NCI-H2081 treated with DMSO at 0.1 percent for 48 hours (cell line): ENCODE results near the gene ACTR1B.
A peak's percentile ranks its signal among the peaks of the same experiment; 100 is the strongest.
"Not testable (repeated sequence)": the region's sequence is repeated elsewhere in the genome, so short reads cannot be mapped to it uniquely, and the experiment has no call there.

Experiments used
- DNase-seq: peaks from one replicate; lab custom pipeline; 2025; lab: John Stamatoyannopoulos, UW

ACTR1B gene

DNA sequence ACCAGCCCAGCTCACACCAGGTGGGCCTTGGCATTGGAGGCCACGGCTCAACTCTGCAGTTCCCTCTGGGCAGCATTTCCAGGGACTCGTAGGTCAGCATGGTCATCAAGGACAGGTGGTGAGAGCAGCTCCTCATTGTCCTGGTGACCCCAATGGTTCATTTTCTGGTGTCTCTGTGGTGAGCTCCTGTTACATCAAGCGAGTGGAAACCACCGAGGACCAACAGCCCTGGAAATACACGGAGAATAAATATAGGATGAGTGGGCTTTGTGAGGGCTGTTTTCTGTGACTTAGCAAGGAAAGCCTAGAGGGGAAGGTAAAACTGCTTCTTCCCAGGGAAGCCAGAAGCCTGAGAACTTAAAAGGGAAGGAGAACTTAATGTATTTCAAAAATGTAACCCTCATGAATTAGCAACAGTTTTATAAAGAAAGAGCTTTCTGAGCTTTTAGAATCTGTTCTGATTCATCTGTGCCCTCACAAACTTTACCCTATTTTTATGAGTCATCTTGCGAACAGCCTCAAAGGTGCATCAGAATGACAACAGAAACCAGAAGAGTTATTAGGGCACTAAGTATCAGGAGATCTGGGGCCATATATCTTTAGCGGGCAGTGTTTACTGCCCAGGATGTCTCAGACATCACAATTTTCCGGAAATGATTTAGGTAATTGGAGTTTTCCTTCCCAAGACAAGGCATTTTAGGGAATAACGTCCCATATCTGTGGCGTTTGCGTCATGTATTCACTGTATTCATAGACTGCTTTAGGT, 24.4 kb upstream of the ACTR1B start:
- DNase-seq, result no peak

DNA sequence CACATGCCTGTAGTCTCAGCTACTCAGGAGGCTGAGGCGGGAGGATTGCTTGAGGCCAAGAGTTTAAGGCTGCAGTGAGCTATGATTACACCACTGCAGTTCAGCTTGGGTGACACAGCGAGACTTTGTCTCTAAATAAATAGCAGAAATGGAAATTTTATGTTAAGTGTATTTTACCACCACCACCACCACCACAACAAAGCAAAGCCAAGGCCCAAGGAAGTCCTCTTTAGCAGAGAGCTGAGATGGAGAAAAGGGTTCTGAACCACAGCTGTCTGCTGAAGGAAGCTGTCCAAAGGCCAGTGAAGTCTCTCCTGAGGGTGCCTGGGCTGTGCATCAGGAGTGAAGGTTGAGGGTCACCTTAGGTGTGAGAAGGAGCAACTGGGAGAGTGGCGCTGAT, 23.4 kb upstream of the ACTR1B start:
- DNase-seq, result not testable (repeated sequence)

- no peak for DNase-seq
Observed at GRCh38 chr2:97678298-97678697, 14.5 kb upstream of the ACTR1B start.

- no peak for DNase-seq
Observed at GRCh38 chr2:97677480-97677879, 13.6 kb upstream of the ACTR1B start.

DNA sequence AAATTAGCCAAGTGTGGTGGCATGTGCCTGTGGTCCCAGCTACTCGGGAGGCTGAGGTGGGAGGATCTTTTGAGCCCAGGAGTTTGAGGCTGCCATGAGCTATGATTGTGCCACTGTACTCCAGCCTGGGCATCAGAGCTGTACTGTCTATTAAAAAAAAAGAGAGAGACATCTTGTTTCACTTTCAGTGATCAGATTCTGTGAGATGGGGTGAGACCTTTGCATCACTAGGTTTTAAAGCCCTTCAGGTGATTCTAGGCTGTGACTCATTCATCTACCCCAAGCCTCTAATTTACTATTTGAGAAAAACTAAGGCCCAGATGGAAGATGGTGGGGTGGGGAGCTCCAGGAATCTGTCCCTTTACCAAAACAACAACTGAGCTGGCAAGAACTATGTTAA, 12.8 kb upstream of the ACTR1B start:
- DNase-seq, result no peak

GRCh38 chr2:97675430-97676113, 11.7 kb upstream of the ACTR1B start:
- peak; percentile 92 for DNase-seq

- DNase-seq, result no peak
Observed at GRCh38 chr2:97673915-97674283, 10.1 kb upstream of the ACTR1B start.

DNA sequence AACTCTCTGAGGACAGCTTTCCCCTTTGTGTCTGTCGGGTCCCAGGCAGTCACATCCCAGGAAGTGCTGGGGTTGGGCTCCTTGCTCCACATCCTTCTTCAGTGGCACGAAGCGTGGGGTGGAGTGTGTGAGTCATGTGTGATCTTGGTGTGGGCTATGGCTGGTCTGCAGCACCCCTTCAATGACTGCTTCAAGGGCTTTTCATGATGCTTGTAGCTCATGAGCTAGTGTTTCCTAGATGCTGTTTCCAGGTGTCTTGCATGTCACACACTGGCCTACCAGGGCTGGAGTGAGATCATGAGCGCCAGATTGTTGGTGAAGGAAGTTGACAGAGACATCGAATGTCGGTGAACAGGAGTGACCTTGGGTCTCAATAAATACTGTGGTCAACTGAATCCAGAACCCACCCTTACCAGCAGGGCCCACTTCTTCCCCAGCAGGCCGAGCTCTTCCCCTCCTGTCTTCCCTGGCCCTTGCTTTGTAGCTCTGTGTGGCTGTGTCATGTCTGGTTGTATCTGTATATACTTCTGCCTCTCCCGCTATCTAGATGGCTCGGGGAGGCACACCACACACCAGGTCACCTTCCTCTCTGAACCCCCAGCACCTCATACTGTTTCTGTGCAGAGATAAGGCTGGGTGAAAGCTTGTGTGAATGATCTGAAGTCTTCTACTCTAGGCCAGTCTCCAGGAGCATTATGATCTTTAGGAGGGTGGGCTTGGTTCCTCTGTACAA, 9.5 kb upstream of the ACTR1B start:
- no peak for DNase-seq

DNA sequence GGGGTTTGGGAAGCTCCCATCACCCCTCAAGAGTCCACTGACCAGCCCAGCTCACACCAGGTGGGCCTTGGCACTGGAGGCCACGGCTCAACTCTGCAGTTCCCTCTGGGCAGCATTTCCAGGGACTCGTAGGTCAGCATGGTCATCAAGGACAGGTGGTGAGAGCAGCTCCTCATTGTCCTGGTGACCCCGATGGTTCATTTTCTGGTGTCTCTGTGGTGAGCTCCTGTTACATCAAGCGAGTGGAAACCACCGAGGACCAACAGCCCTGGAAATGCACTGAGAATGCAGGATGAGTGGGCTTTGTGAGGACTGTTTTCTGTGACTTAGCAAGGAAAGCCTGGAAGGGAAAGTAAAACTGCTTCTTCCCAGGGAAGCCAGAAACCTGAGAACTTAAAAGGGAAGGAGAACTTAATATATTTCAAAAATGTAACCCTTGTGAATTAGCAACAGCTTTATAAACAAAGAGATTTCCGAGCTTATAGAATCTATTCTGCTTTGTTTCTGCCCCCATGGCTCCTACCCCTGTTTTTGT, 8.8 kb upstream of the ACTR1B start:
- not testable (repeated sequence) for DNase-seq

GRCh38 chr2:97671526-97671925, 7.7 kb upstream of the ACTR1B start:
- DNase-seq, result no peak

- no peak for DNase-seq
Observed at GRCh38 chr2:97670471-97670870, 6.6 kb upstream of the ACTR1B start.

GRCh38 chr2:97669448-97669847, 5.6 kb upstream of the ACTR1B start, which contains the start of gene C2orf92:
Gene C2orf92 (plus strand): TSS chr2:97669713. CDS start chr2:97669789, 76 bp downstream.
- no peak for DNase-seq

- DNase-seq, result no peak
Observed at GRCh38 chr2:97664636-97664970, 759 bp upstream of the ACTR1B start.

- DNase-seq, result no peak
Observed at GRCh38 chr2:97663626-97663961, 250 bp downstream of the ACTR1B start.

DNA sequence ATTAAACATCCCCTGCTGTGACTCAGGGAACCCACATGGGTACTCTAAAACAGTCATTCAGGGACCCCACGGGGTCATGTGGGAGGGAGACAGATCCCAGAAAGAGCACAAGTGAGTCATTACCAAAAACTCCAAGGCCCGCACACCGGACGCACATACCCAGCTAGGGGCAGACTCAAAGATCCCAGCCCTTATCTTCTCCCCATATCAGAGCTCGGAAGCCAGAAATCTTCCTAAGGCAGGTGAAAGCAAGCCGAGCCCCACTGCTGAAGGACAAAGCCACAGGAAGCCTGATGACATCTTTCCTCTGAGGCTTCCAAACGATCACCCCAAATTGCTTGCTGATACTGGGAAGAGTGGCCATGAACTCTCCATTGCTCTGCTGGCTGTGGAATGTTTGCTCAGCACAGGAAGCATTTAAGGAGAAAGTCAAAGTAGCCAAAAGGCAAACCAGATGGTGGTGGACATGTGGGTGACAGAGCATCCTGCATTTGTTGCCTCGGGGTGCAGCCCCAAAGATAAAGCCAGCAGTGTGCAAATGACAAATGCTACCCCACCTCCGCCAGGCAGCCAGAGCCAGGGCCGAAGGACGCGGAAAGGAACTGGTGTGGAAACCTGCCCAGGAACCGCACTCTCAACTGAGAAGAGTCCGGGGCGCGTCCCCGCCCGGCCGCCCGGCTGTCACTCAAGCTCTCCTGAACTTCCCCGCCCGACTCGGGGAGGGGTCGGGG, 784 bp downstream of the ACTR1B start:
- no peak for DNase-seq

DNA sequence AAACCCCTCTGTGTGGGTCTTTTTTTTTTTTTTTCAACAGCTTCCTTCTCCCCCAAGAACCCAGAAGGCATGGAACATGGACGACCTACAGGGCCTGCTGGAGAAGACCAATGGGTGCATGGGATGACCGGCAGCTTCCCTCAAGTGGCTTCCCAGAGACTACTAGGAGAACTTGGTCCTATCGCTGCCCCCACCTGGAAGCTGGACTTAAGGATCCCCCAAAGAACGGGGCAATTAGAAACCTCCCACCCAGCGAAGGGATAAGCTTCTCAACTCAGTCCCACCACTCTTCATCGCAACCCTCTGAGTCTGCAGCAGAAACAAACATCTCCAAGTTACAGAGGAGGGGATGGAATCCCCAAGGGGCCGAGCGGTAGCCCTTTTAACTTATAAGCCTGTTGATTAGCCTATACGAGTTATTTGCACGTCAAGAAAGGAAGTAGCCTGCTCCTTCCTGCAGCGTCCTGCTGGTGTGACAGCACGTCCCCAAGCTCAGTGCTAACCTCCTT, 1.4 kb downstream of the ACTR1B start:
- DNase-seq, result peak; percentile 34

DNA sequence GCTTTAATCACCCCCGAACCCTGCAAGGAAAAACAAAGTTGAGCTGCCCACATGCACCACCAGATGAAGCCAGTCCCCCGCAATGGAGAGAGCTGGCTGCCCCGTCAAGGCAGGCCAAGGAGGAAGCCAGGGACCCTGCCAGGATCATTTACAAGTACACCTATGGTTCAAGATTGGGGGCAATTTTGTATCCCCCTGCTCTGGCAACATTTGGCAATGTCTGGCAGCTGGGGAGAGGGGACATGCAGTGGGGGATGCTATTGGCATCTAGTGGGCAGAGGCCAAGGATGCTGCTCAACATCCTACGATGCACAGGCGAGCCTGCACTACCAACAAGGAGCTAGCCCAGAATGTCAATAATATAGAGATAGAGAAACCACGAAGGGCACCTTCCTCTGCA, 1.9 kb downstream of the ACTR1B start:
- no peak for DNase-seq

DNA sequence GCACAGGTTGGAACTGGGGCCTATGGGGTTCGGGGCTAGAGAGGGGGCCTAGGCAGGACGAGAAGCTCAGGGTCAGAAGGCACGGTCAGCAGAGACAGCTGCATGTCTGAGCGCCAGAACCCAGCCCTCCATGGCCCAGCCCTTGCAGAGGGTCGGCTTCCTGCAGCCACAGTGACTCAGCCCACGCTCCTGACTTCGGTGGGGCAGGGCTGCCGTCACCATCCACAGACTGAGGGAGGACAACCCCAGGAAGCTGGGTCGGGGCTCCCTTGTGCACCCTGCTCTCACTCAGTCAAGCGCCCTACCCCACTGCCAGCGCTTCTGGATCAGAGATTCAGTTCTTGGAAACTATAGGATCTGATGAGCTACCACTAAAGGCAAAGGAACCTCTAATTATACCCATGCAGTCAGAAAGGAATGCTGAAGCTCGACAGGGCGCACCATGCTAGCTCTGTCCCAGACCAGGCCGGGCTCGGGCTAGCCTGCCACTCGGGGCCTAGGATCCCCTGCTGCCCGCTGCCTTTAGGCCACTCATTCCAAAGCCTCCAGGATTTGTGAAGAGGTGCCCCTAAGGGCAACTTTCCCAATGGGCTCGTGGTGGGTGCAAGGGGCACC, 3.0 kb downstream of the ACTR1B start:
- DNase-seq, result no peak

DNA sequence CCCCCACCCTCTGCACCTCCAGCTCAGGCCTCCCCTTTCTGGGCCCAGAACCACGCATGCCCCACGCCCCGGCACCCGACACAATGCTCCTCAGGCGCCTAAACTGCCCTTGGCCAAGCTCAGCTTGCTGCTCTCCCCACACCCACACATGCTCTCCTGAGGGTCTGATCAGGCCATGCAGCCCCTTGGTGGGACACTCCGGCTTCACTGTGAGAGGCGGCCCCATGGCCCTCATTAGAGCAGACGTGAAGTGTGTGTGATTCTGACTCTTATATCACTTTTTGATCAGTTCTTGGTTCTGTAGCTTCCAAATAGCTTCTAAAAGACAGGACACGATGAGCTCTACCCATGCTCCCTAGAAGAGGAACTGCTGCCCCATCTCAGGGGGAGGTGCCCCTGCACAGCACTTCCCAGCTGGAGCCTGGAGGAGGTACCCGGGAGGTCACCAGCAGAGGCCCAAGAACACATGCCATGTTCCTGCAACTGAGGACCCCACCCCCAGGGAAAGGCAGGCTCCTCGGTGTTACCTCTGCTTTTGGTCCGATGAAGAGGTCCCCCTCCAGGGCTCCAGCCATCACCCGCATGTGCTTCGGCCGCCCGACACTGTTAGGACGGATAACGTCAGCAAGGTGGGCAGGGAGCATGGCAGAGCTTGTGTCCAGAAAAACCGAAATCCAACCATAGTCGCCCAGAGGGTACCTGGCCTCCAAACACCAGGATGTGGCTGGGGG, 3.6 kb downstream of the ACTR1B start:
- DNase-seq, result no peak

DNA sequence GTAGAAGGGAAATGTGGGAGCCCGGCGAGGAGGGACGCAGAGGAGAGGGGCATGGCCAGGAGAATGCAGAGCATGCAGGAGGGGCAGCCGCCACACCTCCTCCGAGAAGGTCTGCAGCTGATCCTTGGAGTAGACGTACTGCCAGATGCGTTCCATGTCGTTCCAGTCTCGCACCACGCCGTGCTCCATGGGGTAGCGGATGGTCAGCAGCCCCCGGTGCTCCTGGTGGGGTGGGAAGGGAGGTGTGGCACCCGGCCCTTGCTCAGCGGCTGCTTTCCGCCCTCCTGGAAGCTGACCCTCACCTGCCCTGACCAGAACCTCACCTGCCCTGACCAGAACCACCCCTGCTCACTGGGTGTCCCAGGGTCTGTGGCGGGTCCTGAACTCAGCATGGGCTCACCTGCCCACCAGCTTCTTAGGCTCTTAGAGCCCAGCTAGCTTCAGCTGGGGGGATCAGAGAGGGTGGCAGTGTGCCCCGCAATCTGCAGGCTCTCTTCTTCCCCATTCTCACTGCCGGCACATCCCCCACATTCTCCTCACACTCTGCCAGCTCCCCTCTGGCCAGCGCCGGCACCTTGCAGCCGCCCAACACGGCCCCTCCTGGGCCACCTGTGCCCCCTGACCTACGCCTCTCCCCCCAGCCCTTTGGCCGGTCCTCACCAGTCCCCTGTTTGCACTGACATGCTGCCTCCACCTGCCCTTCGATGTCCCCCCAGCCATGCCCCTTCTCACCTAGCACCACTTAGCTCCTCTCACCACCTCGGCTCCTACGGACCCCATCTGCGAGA, 4.4 kb downstream of the ACTR1B start:
- DNase-seq, result no peak
